KOPT-K1 (cell line): ENCODE data around the gene SYTL1.

ENCODE experiments used
- H3K27ac ChIP-seq: fragments of 200-600 bp; sonication (generic); 2 replicates; pipeline ENCODE4 v1.5.1; 2016; ENCODE audit warnings: antibody characterized with exemption, mild to moderate bottlenecking, low read depth, low read length; ENCODE audit not compliant: poor library complexity, severe bottlenecking
- H3K36me3 ChIP-seq: fragments of 200-600 bp; sonication (generic); 2 replicates; pipeline ENCODE4 v1.5.1; 2017; ENCODE audit warnings: antibody characterized with exemption, mild to moderate bottlenecking, low read length, moderate library complexity; ENCODE audit not compliant: insufficient read depth
- H3K9me3 ChIP-seq: fragments of 200-600 bp; sonication (generic); 2 replicates; pipeline ENCODE4 v1.5.1; 2017; ENCODE audit warnings: antibody characterized with exemption, low read length, mild to moderate bottlenecking; ENCODE audit not compliant: insufficient read depth, poor library complexity, severe bottlenecking

The SYTL1 gene

GRCh38 chr1:27306892-27307761, 34.7 kb upstream of the SYTL1 start:
- H3K36me3 ChIP-seq, result peaks cover 2% of the 10 kb centered on the region; the same call in 1 of the 2 replicates
- no peak overlapping the region for H3K27ac ChIP-seq
- no peaks in the 10 kb centered on the region for H3K9me3 ChIP-seq

GRCh38 chr1:27307874-27308598, 33.8 kb upstream of the SYTL1 start:
- H3K36me3 ChIP-seq, result no peaks in the 10 kb centered on the region
- no peak overlapping the region for H3K27ac ChIP-seq
- no peaks in the 10 kb centered on the region for H3K9me3 ChIP-seq

GRCh38 chr1:27314169-27314568, 27.7 kb upstream of the SYTL1 start:
- H3K9me3 ChIP-seq, result no peaks in the 10 kb centered on the region
- H3K36me3 ChIP-seq, result no peaks in the 10 kb centered on the region
- no peak overlapping the region for H3K27ac ChIP-seq

GRCh38 chr1:27314737-27315136, 27.1 kb upstream of the SYTL1 start:
- Histone ChIP-seq H3K27ac (no peak overlapping the region), H3K9me3 (no peaks in the 10 kb centered on the region), H3K36me3 (no peaks in the 10 kb centered on the region)

GRCh38 chr1:27316860-27317259, 25.0 kb upstream of the SYTL1 start:
- no peak overlapping the region for H3K27ac ChIP-seq
- H3K9me3 ChIP-seq, result no peaks in the 10 kb centered on the region
- H3K36me3 ChIP-seq, result no peaks in the 10 kb centered on the region

- no peaks in the 10 kb centered on the region for H3K36me3 ChIP-seq
- no peak overlapping the region for H3K27ac ChIP-seq
- H3K9me3 ChIP-seq, result no peaks in the 10 kb centered on the region
These were observed 23.7 kb upstream of the SYTL1 start for GRCh38 chr1:27318136-27318535.

GRCh38 chr1:27318596-27318995, 23.2 kb upstream of the SYTL1 start:
- no peak overlapping the region for H3K27ac ChIP-seq
- H3K9me3 ChIP-seq, result no peaks in the 10 kb centered on the region
- 0 out of 2 replicates have a peak, but pooled peaks cover 1% of the 10 kb centered on the region for H3K36me3 ChIP-seq

GRCh38 chr1:27321813-27322568, 19.8 kb upstream of the SYTL1 start, which contains the start of gene TMEM222:
TMEM222 (plus strand) TSS chr1:27322163; CDS start chr1:27322198, 35 bp downstream.
- no peaks in the 10 kb centered on the region for H3K9me3 ChIP-seq
- H3K27ac ChIP-seq, result peak within 1 kb of the TSS; percentile 92
- peaks cover 35% of the 10 kb centered on the region for H3K36me3 ChIP-seq

- Histone ChIP-seq H3K27ac (peak overlapping the region; percentile 92), H3K9me3 (no peaks in the 10 kb centered on the region), H3K36me3 (peaks cover 42% of the 10 kb centered on the region)
These were observed 19.1 kb upstream of the SYTL1 start for GRCh38 chr1:27322569-27323240.

- Histone ChIP-seq H3K36me3 (peaks cover 64% of the 10 kb centered on the region), H3K27ac (no peak overlapping the region), H3K9me3 (no peaks in the 10 kb centered on the region)
These were observed 16.5 kb upstream of the SYTL1 start for GRCh38 chr1:27325286-27325685.

GRCh38 chr1:27327964-27328363, 13.9 kb upstream of the SYTL1 start:
- Histone ChIP-seq H3K36me3 (peaks cover 91% of the 10 kb centered on the region), H3K27ac (no peak overlapping the region), H3K9me3 (no peaks in the 10 kb centered on the region)

GRCh38 chr1:27330786-27331185, 11.0 kb upstream of the SYTL1 start:
- no peaks in the 10 kb centered on the region for H3K9me3 ChIP-seq
- H3K27ac ChIP-seq, result no peak overlapping the region
- H3K36me3 ChIP-seq, result peaks cover 96% of the 10 kb centered on the region

- Histone ChIP-seq H3K36me3 (peaks cover 96% of the 10 kb centered on the region), H3K9me3 (no peaks in the 10 kb centered on the region), H3K27ac (no peak overlapping the region)
These were observed 10.4 kb upstream of the SYTL1 start for GRCh38 chr1:27331426-27331825.

GRCh38 chr1:27331922-27332321, 9.9 kb upstream of the SYTL1 start:
- Histone ChIP-seq H3K27ac (no peak overlapping the region), H3K36me3 (peaks cover 95% of the 10 kb centered on the region), H3K9me3 (no peaks in the 10 kb centered on the region)
